GM20000 (cell line): ENCODE results near the gene KCNQ1.

Experiments
- DNase-seq: peaks from one replicate; pipeline ENCODE4 v3.0.0; 2012; ENCODE audit warnings: low spot score
- CTCF ChIP-seq: IDR thresholded peaks from 2 replicates; pipeline ENCODE4 v1.5.1; 2012; ENCODE audit warnings: mild to moderate bottlenecking, control low read depth; ENCODE audit errors: extremely low read depth, missing control alignments

The KCNQ1 gene

GRCh38 chr11:2767071-2767470, 322.3 kb downstream of the KCNQ1 start:
- no peak for DNase-seq
- no peak for TF ChIP-seq CTCF

- TF ChIP-seq CTCF = no peak
Measured at GRCh38 chr11:2767801-2768200, 323.0 kb downstream of the KCNQ1 start.

GRCh38 chr11:2768471-2769408, 323.9 kb downstream of the KCNQ1 start:
- no peak for DNase-seq
- no peak for TF ChIP-seq CTCF

More at GRCh38 chr11:2767801-2768200, 323.0 kb downstream of the KCNQ1 start:
- no peak for DNase-seq

- no peak for TF ChIP-seq CTCF
- DNase-seq = no peak
Measured at GRCh38 chr11:2769409-2770095, 324.7 kb downstream of the KCNQ1 start.

GRCh38 chr11:2770096-2770751, 325.4 kb downstream of the KCNQ1 start:
- no peak for TF ChIP-seq CTCF
- DNase-seq = no peak

GRCh38 chr11:2770761-2771301, 326.0 kb downstream of the KCNQ1 start:
- no peak for TF ChIP-seq CTCF
- DNase-seq = no peak
